ENCODE results near the gene PLXNA1.

Gene PLXNA1

DNA sequence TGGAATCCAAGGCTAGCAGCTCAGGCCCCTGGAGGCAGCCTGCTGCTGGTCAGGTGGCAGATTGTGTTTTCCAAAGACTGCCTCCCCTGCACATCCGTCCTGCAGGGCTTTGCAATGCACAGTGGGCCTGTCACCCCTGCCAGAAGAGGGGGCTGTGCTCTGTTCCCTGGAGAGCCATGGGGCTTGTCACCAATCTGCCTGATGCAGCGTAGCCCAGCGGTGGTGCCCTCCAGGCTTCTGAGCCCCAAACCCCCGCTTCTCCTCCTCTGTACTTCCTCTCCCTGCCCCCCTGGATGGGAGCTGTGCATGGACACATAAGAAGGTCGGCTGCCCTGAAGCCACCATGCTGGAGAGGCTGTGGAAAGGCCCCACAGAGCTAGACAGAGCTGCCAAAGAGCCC, 10.0 kb upstream of the PLXNA1 start:
- H3K4me3 ChIP-seq (ENCODE audit: low read depth, low read length), result no peak overlapping the region
- no peak for DNase-seq (ENCODE audit: low read depth)
- TF ChIP-seq, protein P1, sequence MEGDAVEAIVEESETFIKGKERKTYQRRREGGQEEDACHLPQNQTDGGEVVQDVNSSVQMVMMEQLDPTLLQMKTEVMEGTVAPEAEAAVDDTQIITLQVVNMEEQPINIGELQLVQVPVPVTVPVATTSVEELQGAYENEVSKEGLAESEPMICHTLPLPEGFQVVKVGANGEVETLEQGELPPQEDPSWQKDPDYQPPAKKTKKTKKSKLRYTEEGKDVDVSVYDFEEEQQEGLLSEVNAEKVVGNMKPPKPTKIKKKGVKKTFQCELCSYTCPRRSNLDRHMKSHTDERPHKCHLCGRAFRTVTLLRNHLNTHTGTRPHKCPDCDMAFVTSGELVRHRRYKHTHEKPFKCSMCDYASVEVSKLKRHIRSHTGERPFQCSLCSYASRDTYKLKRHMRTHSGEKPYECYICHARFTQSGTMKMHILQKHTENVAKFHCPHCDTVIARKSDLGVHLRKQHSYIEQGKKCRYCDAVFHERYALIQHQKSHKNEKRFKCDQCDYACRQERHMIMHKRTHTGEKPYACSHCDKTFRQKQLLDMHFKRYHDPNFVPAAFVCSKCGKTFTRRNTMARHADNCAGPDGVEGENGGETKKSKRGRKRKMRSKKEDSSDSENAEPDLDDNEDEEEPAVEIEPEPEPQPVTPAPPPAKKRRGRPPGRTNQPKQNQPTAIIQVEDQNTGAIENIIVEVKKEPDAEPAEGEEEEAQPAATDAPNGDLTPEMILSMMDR (IDR thresholded peaks at IDR 0.05; ENCODE audit: low read depth, low read length, missing control alignments), result no peak

DNA sequence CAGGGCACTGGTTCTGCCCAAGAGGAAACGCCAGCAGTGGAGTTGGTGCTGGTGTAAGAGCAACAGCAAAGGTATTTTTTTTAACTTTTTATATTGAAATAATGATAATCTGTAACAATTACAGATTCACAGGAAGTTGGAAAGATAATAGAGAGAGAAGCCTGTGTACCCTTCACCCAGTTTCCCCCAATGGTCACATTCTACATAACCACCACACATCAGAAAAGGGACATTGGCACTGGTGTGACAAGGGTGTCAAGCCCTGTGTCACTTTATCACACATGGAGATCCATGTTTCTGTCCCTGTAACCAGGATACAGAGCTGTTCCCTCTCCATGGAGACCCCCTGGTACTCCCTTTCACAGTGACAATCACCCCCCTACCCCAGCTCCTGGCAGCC, 9.1 kb upstream of the PLXNA1 start:
- TF ChIP-seq, protein P1 (IDR thresholded peaks at IDR 0.05; ENCODE audit: low read depth, low read length, missing control alignments), result no peak
- DNase-seq (ENCODE audit: low read depth), result no peak
- no peak overlapping the region for H3K4me3 ChIP-seq (ENCODE audit: low read depth, low read length)

DNA sequence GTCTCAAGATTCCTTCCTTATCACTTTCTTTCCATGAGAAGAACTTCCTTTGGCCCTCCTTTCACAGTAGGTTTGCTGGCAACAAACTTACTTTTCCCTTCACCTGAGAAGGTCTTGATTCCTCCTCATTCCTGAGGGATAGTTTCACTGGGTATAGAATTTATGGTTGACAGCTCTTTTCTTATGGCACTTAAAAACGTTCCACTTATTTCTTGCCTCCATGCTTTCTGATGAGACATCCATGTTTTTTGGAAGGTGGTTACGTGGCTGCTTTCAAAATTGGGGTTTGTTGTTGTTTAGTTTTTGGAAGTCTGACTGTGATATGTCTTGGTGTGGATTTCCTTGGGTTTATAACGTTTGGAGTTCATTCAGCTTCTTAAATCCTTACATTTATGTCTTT, 8.2 kb upstream of the PLXNA1 start:
- DNase-seq (ENCODE audit: low read depth), result no peak
- no peak overlapping the region for H3K4me3 ChIP-seq (ENCODE audit: low read depth, low read length)
- TF ChIP-seq, protein P1 (IDR thresholded peaks at IDR 0.05; ENCODE audit: low read depth, low read length, missing control alignments), result no peak

DNA sequence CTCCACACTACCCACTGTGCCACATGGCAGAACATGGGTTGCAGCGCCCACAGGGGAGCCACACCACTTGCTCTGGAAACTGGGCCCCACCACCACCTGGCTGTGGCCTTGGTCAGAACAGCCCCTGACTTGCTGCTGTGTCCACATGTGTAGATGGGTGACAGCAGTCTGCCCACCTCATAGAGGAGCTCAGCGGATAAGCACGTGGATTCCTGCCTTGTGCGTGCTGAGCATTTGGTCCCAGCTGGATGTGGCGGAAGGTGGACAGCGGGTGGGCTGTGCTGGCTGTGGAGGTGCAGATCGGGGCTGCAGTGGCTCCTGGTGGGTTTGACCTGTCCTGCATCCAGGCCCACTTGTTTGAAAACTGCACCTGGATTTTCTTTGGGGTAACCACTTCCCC, 6.0 kb upstream of the PLXNA1 start:
- DNase-seq (ENCODE audit: low read depth), result no peak
- no peak overlapping the region for H3K4me3 ChIP-seq (ENCODE audit: low read depth, low read length)
- TF ChIP-seq, protein P1 (IDR thresholded peaks at IDR 0.05; ENCODE audit: low read depth, low read length, missing control alignments), result no peak

DNA sequence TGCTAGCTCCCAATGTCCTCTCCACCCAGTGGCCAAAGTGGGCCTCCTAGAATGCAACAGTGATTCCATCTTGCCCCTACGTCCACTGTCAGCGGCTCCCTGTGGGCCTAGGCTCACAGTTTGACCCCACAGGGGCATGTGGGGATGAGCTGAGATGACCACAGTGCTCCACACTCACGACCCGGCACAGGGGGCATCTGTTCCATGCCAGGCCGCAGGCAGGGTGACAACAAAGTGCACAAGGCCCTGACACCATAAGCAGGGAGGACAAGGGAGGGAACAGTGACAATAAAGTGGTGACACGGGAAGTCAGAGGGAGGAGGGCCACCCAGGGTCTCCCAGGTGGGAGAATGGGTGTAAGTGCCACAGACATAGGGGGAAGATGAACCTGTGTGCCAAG, 5.1 kb upstream of the PLXNA1 start:
- no peak overlapping the region for H3K4me3 ChIP-seq (ENCODE audit: low read depth, low read length)
- no peak for DNase-seq (ENCODE audit: low read depth)
- TF ChIP-seq, protein P1 (IDR thresholded peaks at IDR 0.05; ENCODE audit: low read depth, low read length, missing control alignments), result no peak

DNA sequence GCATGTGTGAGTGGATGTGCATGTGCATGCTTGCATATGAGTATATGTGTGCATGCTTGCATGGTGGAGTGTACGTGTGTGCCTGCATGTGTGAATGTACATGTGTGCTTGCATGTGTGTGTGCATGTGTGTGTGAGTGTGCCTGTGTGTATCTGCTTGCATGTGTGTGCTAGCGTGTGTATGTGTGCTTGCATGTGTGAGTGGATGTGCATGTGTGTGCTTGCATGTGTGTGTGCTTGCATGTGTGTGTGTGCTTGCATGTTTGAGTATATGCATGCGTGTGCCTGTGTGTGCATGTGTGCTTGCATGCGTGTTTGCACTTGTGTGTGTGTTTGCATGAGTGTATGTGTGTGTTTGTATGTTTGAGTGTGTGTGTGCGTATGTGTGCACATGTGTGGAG, 4.6 kb upstream of the PLXNA1 start:
- TF ChIP-seq, protein P1 (IDR thresholded peaks at IDR 0.05; ENCODE audit: low read depth, low read length, missing control alignments), result no peak
- no peak overlapping the region for H3K4me3 ChIP-seq (ENCODE audit: low read depth, low read length)

DNA sequence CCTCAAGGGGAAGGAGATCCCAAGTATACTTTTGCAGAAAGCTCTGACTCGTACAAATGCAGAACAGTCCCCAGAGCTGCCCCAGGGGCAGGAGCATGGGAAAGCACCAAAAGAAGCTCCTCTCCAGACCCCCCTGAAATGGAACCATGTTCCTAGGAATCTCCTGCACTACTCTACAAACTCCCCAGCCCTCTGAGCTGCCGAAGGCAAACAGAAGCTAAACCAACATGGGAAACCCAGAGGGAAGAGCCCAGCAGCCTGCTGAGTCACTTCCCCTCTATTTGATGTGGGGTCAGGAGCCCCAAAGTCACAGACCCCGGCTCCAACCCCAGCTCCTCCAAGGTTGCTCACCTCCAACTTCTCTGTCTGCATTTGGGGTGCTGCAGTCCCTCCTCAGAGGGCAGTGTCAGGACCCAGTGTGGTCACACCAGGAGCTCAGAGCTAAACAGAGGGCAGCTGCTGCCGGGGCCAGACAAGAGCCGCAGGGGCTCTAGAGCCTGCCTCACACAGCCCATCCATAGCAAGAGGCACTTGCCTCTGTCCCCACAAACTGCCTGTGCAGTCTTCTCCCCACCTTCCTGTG, 3.8 kb upstream of the PLXNA1 start:
- no peak overlapping the region for H3K4me3 ChIP-seq (ENCODE audit: low read depth, low read length)
- no peak for DNase-seq (ENCODE audit: low read depth)
- TF ChIP-seq, protein P1 (IDR thresholded peaks at IDR 0.05; ENCODE audit: low read depth, low read length, missing control alignments), result no peak

More for the DNA sequence above, 4.6 kb upstream of the PLXNA1 start:
- DNase-seq (ENCODE audit: low read depth), result no peak

Data from GM12864 (cell line).